SK-N-SH (cell line): ENCODE data around the gene BBX.
"Not testable (repeated sequence)": the region's sequence is repeated elsewhere in the genome, so short reads cannot be mapped to it uniquely, and the experiment has no call there.

Source experiments
- EP300 ChIP-seq, 2 experiments: IDR thresholded peaks; 2 replicates each; pipeline versions ENCODE4 v1.4.0 to v1.6.1; 2012; ENCODE audit warnings: borderline replicate concordance in 1 of 2, low read depth in 1 of 2, low read length in 1 of 2
- EZH2phosphoT487 ChIP-seq: fragments of 200-600 bp; sonication (generic); IDR thresholded peaks from 2 replicates; pipeline ENCODE4 v1.6.1; 2017; ENCODE audit warnings: low read depth, mixed run types, mild to moderate bottlenecking, antibody characterized with exemption, moderate library complexity, borderline replicate concordance
- FOXM1 ChIP-seq: IDR thresholded peaks from 2 replicates; pipeline ENCODE4 v1.4.0; 2012; ENCODE audit warnings: low read depth, mild to moderate bottlenecking
- GABPA ChIP-seq: IDR thresholded peaks from 2 replicates; pipeline ENCODE4 v1.4.0; 2012; ENCODE audit warnings: low read depth, mild to moderate bottlenecking
- GATA2 ChIP-seq: sonication (generic); formaldehyde crosslinking; IDR thresholded peaks from 2 replicates; pipeline ENCODE4 v1.5.0; 2020; ENCODE audit warnings: mild to moderate bottlenecking, missing genetic modification reagents
- POLR2AphosphoS5 ChIP-seq: IDR thresholded peaks from 2 replicates; pipeline ENCODE4 v1.6.1; 2012; ENCODE audit warnings: low read depth, low read length
- REST ChIP-seq: IDR thresholded peaks from 2 replicates; pipeline ENCODE4 v1.6.1; 2012; ENCODE audit warnings: mild to moderate bottlenecking, low read depth, low read length, moderate library complexity
- SIN3A ChIP-seq: IDR thresholded peaks from 2 replicates; pipeline ENCODE4 v1.6.1; 2012; ENCODE audit warnings: low read depth, mild to moderate bottlenecking, low read length, moderate library complexity, borderline replicate concordance
- SMC3 ChIP-seq: IDR thresholded peaks from 2 replicates; pipeline ENCODE4 v1.6.1; 2012; ENCODE audit warnings: low read depth, low read length, improper control_type of control experiment
- TF ChIP-seq, protein P1 (sequence below): fragments of 200-600 bp; sonication (generic); IDR thresholded peaks from 2 replicates; pipeline ENCODE4 v1.6.1; 2017; ENCODE audit warnings: antibody characterized with exemption, mild to moderate bottlenecking, moderate library complexity
- TF ChIP-seq, protein P2 (sequence below): IDR thresholded peaks from 2 replicates; pipeline ENCODE4 v1.4.0; 2012; ENCODE audit warnings: low read depth, borderline replicate concordance

DNA sequence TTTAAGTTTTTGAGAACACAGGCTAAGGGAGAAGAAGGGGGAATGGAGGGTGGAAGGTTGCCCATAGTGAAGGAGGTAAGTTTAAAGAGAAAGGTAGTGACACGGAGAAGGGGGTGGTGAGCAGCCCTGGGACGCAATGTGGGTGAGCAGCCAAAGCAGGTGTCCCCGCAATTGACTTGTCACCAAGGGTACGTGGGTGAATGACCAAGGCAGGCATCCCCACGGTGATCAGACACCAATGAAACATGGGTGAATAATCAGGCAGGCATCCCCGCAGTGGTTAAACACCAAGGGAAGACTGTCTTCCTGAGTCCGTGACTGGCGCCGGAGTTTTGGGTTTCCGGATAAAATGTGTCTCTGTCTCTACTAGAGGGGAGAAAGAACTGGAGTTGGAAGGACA is 48.3 kb downstream of the BBX start:
- not testable (repeated sequence) for TF ChIP-seq EP300 (IDR thresholded peaks at IDR 0.05; ENCODE audit: borderline replicate concordance in 1 of 2, low read depth in 1 of 2, low read length in 1 of 2); POLR2AphosphoS5; EZH2phosphoT487; FOXM1; GATA2 (CRISPR knock-in tag); SIN3A; REST; SMC3; GABPA
- TF ChIP-seq, protein P1, sequence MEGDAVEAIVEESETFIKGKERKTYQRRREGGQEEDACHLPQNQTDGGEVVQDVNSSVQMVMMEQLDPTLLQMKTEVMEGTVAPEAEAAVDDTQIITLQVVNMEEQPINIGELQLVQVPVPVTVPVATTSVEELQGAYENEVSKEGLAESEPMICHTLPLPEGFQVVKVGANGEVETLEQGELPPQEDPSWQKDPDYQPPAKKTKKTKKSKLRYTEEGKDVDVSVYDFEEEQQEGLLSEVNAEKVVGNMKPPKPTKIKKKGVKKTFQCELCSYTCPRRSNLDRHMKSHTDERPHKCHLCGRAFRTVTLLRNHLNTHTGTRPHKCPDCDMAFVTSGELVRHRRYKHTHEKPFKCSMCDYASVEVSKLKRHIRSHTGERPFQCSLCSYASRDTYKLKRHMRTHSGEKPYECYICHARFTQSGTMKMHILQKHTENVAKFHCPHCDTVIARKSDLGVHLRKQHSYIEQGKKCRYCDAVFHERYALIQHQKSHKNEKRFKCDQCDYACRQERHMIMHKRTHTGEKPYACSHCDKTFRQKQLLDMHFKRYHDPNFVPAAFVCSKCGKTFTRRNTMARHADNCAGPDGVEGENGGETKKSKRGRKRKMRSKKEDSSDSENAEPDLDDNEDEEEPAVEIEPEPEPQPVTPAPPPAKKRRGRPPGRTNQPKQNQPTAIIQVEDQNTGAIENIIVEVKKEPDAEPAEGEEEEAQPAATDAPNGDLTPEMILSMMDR, result not testable (repeated sequence)
- TF ChIP-seq, protein P2, sequence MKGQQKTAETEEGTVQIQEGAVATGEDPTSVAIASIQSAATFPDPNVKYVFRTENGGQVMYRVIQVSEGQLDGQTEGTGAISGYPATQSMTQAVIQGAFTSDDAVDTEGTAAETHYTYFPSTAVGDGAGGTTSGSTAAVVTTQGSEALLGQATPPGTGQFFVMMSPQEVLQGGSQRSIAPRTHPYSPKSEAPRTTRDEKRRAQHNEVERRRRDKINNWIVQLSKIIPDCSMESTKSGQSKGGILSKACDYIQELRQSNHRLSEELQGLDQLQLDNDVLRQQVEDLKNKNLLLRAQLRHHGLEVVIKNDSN, result not testable (repeated sequence)
